A549 (cell line): ENCODE results near the gene PSMB11.

ENCODE experiments used
- CTCF ChIP-seq: fragments of >200 bp; sonication (Bioruptor Twin); formaldehyde crosslinking; IDR thresholded peaks from 3 replicates; pipeline ENCODE4 v1.5.1; 2016
- EHMT2 ChIP-seq: fragments of 200-600 bp; sonication (generic); IDR thresholded peaks from 2 replicates; pipeline ENCODE4 v1.6.1; 2016; ENCODE audit warnings: antibody characterized with exemption, low read depth, mild to moderate bottlenecking, moderate library complexity
- EP300 ChIP-seq, 2 experiments: fragments of >200 bp; sonication (Bioruptor Twin); formaldehyde crosslinking; IDR thresholded peaks; 2 replicates in 1 of 2; 3 replicates in 1 of 2; pipeline ENCODE4 v1.6.1; 2016 to 2017
- HDAC2 ChIP-seq: fragments of 200-600 bp; sonication (generic); IDR thresholded peaks from 2 replicates; pipeline ENCODE4 v1.6.1; 2016
- JUNB ChIP-seq: fragments of >200 bp; sonication (Bioruptor Twin); formaldehyde crosslinking; IDR thresholded peaks from 2 replicates; pipeline ENCODE4 v1.6.1; 2016
- MYC ChIP-seq: IDR thresholded peaks from 2 replicates; pipeline ENCODE4 v1.6.1; 2012; ENCODE audit warnings: mild to moderate bottlenecking, inconsistent platforms, low read length, improper control_type of control experiment, borderline replicate concordance
- PBX3 ChIP-seq: IDR thresholded peaks from 2 replicates; pipeline ENCODE4 v1.6.1; 2012
- PHF8 ChIP-seq: fragments of 200-600 bp; sonication (generic); IDR thresholded peaks from 2 replicates; pipeline ENCODE4 v1.6.1; 2016; ENCODE audit warnings: low read depth, mild to moderate bottlenecking, antibody characterized with exemption, moderate library complexity, borderline replicate concordance
- POLR2A ChIP-seq: IDR thresholded peaks from 2 replicates; pipeline ENCODE4 v1.6.1; 2012; ENCODE audit warnings: mild to moderate bottlenecking, low read length
- RAD21 ChIP-seq, 2 experiments: fragments of >200 bp in 1 of 2; sonication (Bioruptor Twin) in 1 of 2; formaldehyde crosslinking in 1 of 2; IDR thresholded peaks in 1 of 2; conservative IDR thresholded peaks in 1 of 2; 2 replicates in 1 of 2; 3 replicates in 1 of 2; pipeline ENCODE4 v1.6.1; 2012 to 2018; ENCODE audit warnings: inconsistent platforms in 1 of 2
- REST ChIP-seq: fragments of 200-600 bp; sonication (generic); IDR thresholded peaks from 2 replicates; pipeline ENCODE4 v1.6.1; 2016; ENCODE audit warnings: antibody characterized with exemption, mild to moderate bottlenecking, moderate library complexity
- RFX5 ChIP-seq: fragments of 450-650 bp; IDR thresholded peaks from 2 replicates; pipeline ENCODE4 v1.7.1; 2014; ENCODE audit warnings: antibody characterized with exemption, mild to moderate bottlenecking, moderate library complexity
- SREBF2 ChIP-seq: fragments of 450-650 bp; IDR thresholded peaks from 2 replicates; pipeline ENCODE4 v1.6.1; 2014; ENCODE audit warnings: mild to moderate bottlenecking, moderate library complexity
- TFCP2L1 ChIP-seq: fragments of 250-450 bp; sonication (Bioruptor Pico); IDR thresholded peaks from 2 replicates; pipeline ENCODE4 v1.5.0; 2021; ENCODE audit warnings: mild to moderate bottlenecking

- TF ChIP-seq CTCF (no peak), EP300 (IDR thresholded peaks at IDR 0.05) (no peak), POLR2A (no peak), TFCP2L1 (CRISPR knock-in tag) (no peak), RAD21 (conservative IDR thresholded peaks at IDR 0.05 in 1 of 2, IDR thresholded peaks at IDR 0.05 in 1 of 2) (no peak), RFX5 (no peak), REST (no peak), PHF8 (no peak), PBX3 (no peak), EHMT2 (no peak), MYC (no peak), SREBF2 (no peak), JUNB (no peak), HDAC2 (no peak)
Measured at GRCh38 chr14:23080474-23080873, 38.5 kb downstream of the PSMB11 start.
